ENCODE results near the gene KIF5C.
A peak's percentile ranks its signal among the peaks of the same experiment; 100 is the strongest.

Gene KIF5C

DNA sequence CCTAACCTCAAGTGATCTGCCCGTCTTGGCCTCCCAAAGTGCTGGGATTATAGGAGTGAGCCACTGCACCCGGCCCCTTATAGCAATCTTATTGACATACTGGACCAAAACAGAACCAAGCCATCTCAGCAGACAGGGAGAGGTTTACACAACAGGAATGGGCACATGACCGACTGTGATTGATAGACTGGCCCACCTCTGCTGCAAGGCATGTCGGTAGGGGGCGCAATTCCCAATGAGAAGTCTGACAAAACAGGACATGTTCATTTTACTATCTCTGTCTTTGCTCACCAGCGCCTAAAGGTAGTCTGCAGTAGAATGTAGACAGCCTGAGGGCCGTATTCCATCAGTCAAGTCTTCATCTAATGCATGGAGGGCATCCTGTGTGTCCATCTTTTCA, 165.4 kb downstream of the KIF5C start:
- TF ChIP-seq, protein P1, sequence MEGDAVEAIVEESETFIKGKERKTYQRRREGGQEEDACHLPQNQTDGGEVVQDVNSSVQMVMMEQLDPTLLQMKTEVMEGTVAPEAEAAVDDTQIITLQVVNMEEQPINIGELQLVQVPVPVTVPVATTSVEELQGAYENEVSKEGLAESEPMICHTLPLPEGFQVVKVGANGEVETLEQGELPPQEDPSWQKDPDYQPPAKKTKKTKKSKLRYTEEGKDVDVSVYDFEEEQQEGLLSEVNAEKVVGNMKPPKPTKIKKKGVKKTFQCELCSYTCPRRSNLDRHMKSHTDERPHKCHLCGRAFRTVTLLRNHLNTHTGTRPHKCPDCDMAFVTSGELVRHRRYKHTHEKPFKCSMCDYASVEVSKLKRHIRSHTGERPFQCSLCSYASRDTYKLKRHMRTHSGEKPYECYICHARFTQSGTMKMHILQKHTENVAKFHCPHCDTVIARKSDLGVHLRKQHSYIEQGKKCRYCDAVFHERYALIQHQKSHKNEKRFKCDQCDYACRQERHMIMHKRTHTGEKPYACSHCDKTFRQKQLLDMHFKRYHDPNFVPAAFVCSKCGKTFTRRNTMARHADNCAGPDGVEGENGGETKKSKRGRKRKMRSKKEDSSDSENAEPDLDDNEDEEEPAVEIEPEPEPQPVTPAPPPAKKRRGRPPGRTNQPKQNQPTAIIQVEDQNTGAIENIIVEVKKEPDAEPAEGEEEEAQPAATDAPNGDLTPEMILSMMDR (IDR thresholded peaks at IDR 0.05; ENCODE audit: borderline replicate concordance, extremely low read depth, low read length, poor library complexity, severe bottlenecking): peak; percentile 51
- no peak for TF ChIP-seq EZH2 (IDR thresholded peaks at IDR 0.05; ENCODE audit: borderline replicate concordance, low read depth, low read length, severe bottlenecking)
- DNase-seq (peak; percentile 19), ATAC-seq (ENCODE audit: insufficient read depth, low read depth) (peak; percentile 44; the same call in 1 of the 3 replicates)
- Histone ChIP-seq H4K20me1 (ENCODE audit: insufficient read depth, low read length) (no peaks in the 10 kb centered on the region), H3K9me3 (ENCODE audit: insufficient read depth, low read length, severe bottlenecking) (no peaks in the 10 kb centered on the region), H3K9ac (ENCODE audit: low read depth, low read length) (no peak overlapping the region), H3K27me3 (ENCODE audit: insufficient read depth, low read length, poor library complexity) (no peaks in the 10 kb centered on the region), H3K4me1 (ENCODE audit: insufficient read depth, low read length) (no peaks in the 10 kb centered on the region), H3K36me3 (ENCODE audit: insufficient read depth, low read length) (no peaks in the 10 kb centered on the region), H3K79me2 (ENCODE audit: insufficient read depth, low read length) (no peaks in the 10 kb centered on the region), H3K4me3 (ENCODE audit: low read depth in 1 of 2, low read length in 2 of 2) (no peak overlapping the region), H2AFZ (ENCODE audit: low read depth, low read length) (no peak overlapping the region), H3K4me2 (ENCODE audit: insufficient read depth, low read length) (no peak overlapping the region), H3K27ac (ENCODE audit: low read length) (no peak overlapping the region)

- no peaks in the 10 kb centered on the region for H3K27me3 ChIP-seq (ENCODE audit: insufficient read depth, low read length, poor library complexity)
- H3K9ac ChIP-seq (ENCODE audit: low read depth, low read length): no peak overlapping the region
- H3K27ac ChIP-seq (ENCODE audit: low read length): no peak overlapping the region
- H3K36me3 ChIP-seq (ENCODE audit: insufficient read depth, low read length): no peaks in the 10 kb centered on the region
- H3K4me1 ChIP-seq (ENCODE audit: insufficient read depth, low read length): no peaks in the 10 kb centered on the region
- DNase-seq (no peak), ATAC-seq (ENCODE audit: insufficient read depth, low read depth) (no peak)
- H3K4me3 ChIP-seq (ENCODE audit: low read depth in 1 of 2, low read length in 2 of 2): no peak overlapping the region
- no peaks in the 10 kb centered on the region for H4K20me1 ChIP-seq (ENCODE audit: insufficient read depth, low read length)
- TF ChIP-seq EZH2 (IDR thresholded peaks at IDR 0.05; ENCODE audit: borderline replicate concordance, low read depth, low read length, severe bottlenecking): no peak
- TF ChIP-seq, protein P1 (IDR thresholded peaks at IDR 0.05; ENCODE audit: borderline replicate concordance, extremely low read depth, low read length, poor library complexity, severe bottlenecking): no peak
- H3K79me2 ChIP-seq (ENCODE audit: insufficient read depth, low read length): no peaks in the 10 kb centered on the region
- H3K9me3 ChIP-seq (ENCODE audit: insufficient read depth, low read length, severe bottlenecking): no peaks in the 10 kb centered on the region
- H3K4me2 ChIP-seq (ENCODE audit: insufficient read depth, low read length): no peak overlapping the region
- no peak overlapping the region for H2AFZ ChIP-seq (ENCODE audit: low read depth, low read length)
Observed at GRCh38 chr2:149041482-149041881, 166.5 kb downstream of the KIF5C start.

DNA sequence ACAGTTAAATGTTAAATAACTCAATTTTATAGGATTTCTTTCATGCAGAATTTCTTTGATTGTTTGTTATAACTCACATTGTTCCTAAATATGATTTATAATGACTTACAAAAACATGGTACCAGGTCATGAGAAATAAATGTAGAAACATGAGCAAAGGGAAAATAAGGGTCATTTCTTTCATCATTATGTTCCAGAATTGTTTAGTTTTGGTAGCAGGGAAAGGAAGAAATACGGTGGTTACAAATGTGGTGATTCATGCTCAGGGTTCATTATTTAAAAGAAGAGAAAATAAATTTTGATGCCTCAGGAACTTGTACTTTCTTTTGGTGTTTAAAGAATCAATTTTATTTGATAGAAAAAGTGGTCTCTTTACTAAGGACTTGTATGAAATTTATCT, 167.9 kb downstream of the KIF5C start:
- no peak overlapping the region for H3K4me2 ChIP-seq (ENCODE audit: insufficient read depth, low read length)
- no peaks in the 10 kb centered on the region for H3K36me3 ChIP-seq (ENCODE audit: insufficient read depth, low read length)
- no peaks in the 10 kb centered on the region for H3K79me2 ChIP-seq (ENCODE audit: insufficient read depth, low read length)
- no peak for TF ChIP-seq EZH2 (IDR thresholded peaks at IDR 0.05; ENCODE audit: borderline replicate concordance, low read depth, low read length, severe bottlenecking)
- TF ChIP-seq, protein P1 (IDR thresholded peaks at IDR 0.05; ENCODE audit: borderline replicate concordance, extremely low read depth, low read length, poor library complexity, severe bottlenecking): no peak
- ATAC-seq (ENCODE audit: insufficient read depth, low read depth) (no peak), DNase-seq (no peak)
- no peaks in the 10 kb centered on the region for H3K4me1 ChIP-seq (ENCODE audit: insufficient read depth, low read length)
- no peak overlapping the region for H2AFZ ChIP-seq (ENCODE audit: low read depth, low read length)
- no peak overlapping the region for H3K9ac ChIP-seq (ENCODE audit: low read depth, low read length)
- H4K20me1 ChIP-seq (ENCODE audit: insufficient read depth, low read length): no peaks in the 10 kb centered on the region
- no peak overlapping the region for H3K4me3 ChIP-seq (ENCODE audit: low read depth in 1 of 2, low read length in 2 of 2)
- H3K27me3 ChIP-seq (ENCODE audit: insufficient read depth, low read length, poor library complexity): no peaks in the 10 kb centered on the region
- H3K27ac ChIP-seq (ENCODE audit: low read length): no peak overlapping the region
- peaks cover 6% of the 10 kb centered on the region for H3K9me3 ChIP-seq (ENCODE audit: insufficient read depth, low read length, severe bottlenecking)

DNA sequence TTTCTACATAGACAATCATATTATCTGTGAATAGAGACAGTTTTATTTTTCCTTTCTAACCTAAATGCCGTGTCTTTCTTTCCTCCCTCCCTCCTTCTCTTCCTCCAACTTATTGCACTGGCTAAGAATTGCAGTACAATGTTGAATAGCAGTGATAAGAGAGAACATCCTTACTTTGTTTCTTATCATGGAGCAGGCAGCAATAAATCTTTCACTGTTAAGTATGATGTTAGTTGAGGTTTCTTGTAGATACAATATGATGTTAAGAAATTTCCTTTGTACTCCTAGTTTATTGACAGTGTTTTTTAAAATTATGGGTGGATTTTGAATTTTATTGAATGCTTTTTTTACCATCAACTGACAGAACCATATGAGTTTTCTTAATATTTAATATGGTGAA, 169.5 kb downstream of the KIF5C start:
- H3K4me1 ChIP-seq (ENCODE audit: insufficient read depth, low read length): no peaks in the 10 kb centered on the region
- H3K27ac ChIP-seq (ENCODE audit: low read length): no peak overlapping the region
- no peaks in the 10 kb centered on the region for H3K27me3 ChIP-seq (ENCODE audit: insufficient read depth, low read length, poor library complexity)
- H3K9ac ChIP-seq (ENCODE audit: low read depth, low read length): no peak overlapping the region
- no peak overlapping the region for H2AFZ ChIP-seq (ENCODE audit: low read depth, low read length)
- TF ChIP-seq, protein P1 (IDR thresholded peaks at IDR 0.05; ENCODE audit: borderline replicate concordance, extremely low read depth, low read length, poor library complexity, severe bottlenecking): no peak
- no peak for TF ChIP-seq EZH2 (IDR thresholded peaks at IDR 0.05; ENCODE audit: borderline replicate concordance, low read depth, low read length, severe bottlenecking)
- no peaks in the 10 kb centered on the region for H4K20me1 ChIP-seq (ENCODE audit: insufficient read depth, low read length)
- H3K36me3 ChIP-seq (ENCODE audit: insufficient read depth, low read length): no peaks in the 10 kb centered on the region
- no peak overlapping the region for H3K4me3 ChIP-seq (ENCODE audit: low read depth in 1 of 2, low read length in 2 of 2)
- no peak for DNase-seq
- H3K79me2 ChIP-seq (ENCODE audit: insufficient read depth, low read length): no peaks in the 10 kb centered on the region
- H3K4me2 ChIP-seq (ENCODE audit: insufficient read depth, low read length): no peak overlapping the region
- peaks cover 6% of the 10 kb centered on the region for H3K9me3 ChIP-seq (ENCODE audit: insufficient read depth, low read length, severe bottlenecking)
- no peak for ATAC-seq (ENCODE audit: insufficient read depth, low read depth)
